Right lobe of liver (tissue), 4 donors: ENCODE results near the gene ANO6.

Experiments
- CTCF ChIP-seq, 4 donors: fragments of 200-600 bp in 3 of 4; fragments of 450-650 bp in 1 of 4; IDR thresholded peaks; one replicate each; pipeline versions ENCODE4 v1.5.1 to v1.8.0; 2016 to 2022; ENCODE audit warnings: antibody characterized with exemption in 4 of 4, mild to moderate bottlenecking in 2 of 4
- POLR2A ChIP-seq: fragments of 450-650 bp; IDR thresholded peaks from one replicate; pipeline ENCODE4 v1.6.1; 2017; ENCODE audit warnings: antibody characterized with exemption, mild to moderate bottlenecking
- donor health status: DM: no; HTN: no; CAD: no.
- donor health status: DM: no; HTN: no; CAD: no.
- donor health status: DM: no; HTN: yes; CAD: no.

GRCh38 chr12:45355730-45356129 is 139.8 kb downstream of the ANO6 start:
- TF ChIP-seq CTCF (IDR thresholded peaks at IDR 0.05) (no peak), POLR2A (no peak)
